Measurements from ENCODE around the gene ANO7. TPM values are rescaled to one million over a fixed set of nuclear protein-coding genes. Genes with fewer than 3 reads are reported as not detected.

The ANO7 gene
- total and polyA plus RNA-seq, 2 experiments from 2014 or later = 2.8 to 3.4 TPM

GRCh38 chr2:241234962-241235740 is 46.7 kb downstream of the ANO7 start:
- peaks cover 69% of the 10 kb centered on the region for H3K36me3 ChIP-seq
- H3K27me3 ChIP-seq = no peaks in the 10 kb centered on the region
- no peaks in the 10 kb centered on the region for H3K4me1 ChIP-seq (ENCODE audit: low read depth)
- H3K4me3 ChIP-seq = no peak overlapping the region
- TF ChIP-seq, protein P1, sequence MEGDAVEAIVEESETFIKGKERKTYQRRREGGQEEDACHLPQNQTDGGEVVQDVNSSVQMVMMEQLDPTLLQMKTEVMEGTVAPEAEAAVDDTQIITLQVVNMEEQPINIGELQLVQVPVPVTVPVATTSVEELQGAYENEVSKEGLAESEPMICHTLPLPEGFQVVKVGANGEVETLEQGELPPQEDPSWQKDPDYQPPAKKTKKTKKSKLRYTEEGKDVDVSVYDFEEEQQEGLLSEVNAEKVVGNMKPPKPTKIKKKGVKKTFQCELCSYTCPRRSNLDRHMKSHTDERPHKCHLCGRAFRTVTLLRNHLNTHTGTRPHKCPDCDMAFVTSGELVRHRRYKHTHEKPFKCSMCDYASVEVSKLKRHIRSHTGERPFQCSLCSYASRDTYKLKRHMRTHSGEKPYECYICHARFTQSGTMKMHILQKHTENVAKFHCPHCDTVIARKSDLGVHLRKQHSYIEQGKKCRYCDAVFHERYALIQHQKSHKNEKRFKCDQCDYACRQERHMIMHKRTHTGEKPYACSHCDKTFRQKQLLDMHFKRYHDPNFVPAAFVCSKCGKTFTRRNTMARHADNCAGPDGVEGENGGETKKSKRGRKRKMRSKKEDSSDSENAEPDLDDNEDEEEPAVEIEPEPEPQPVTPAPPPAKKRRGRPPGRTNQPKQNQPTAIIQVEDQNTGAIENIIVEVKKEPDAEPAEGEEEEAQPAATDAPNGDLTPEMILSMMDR (IDR thresholded peaks at IDR 0.05; ENCODE audit: low read depth, low read length) = no peak
- no peak for DNase-seq (ENCODE audit: low read depth in 1 of 2, low spot score in 1 of 2)
- no peak overlapping the region for H3K27ac ChIP-seq
- no peaks in the 10 kb centered on the region for H3K9me3 ChIP-seq (ENCODE audit: low read depth)

DNA sequence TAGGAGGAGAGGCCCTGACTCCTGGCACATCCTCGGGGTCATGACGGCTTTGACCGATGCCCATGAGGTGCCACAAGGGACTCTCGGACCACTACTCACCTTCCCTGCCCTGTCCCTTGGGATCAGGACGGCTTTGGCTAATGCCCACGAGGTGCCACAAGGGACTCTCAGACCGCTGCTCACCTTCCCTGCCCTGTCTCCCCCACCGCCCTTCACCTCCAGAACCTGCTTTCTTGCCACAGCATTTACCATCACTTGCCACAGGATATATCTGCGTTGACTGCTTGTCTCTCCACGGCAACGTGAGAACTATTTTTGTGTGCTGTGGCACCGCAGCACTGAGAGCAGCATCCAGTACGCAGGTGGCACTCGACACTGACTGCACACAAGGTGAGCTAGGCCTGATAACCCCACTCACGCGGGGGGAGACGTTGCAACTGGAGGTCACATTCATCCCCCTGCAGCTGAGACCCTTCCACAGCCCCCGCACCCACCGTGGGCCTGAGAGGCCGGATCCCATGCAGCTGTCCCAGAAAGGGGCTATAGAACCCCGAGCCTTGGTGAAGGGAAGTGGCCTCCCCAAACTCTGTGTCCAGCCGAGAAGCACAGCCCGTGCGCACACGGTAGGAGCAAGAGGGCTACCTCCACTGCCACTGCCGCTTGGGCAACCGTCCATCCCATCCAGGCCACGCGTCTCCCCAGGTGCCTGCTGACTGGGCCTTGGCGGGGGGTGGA is 47.5 kb downstream of the ANO7 start:
- H3K27me3 ChIP-seq = no peaks in the 10 kb centered on the region
- H3K27ac ChIP-seq = no peak overlapping the region
- no peaks in the 10 kb centered on the region for H3K4me1 ChIP-seq (ENCODE audit: low read depth)
- DNase-seq (ENCODE audit: low read depth in 1 of 2, low spot score in 1 of 2) = no peak
- no peak overlapping the region for H3K4me3 ChIP-seq
- peaks cover 69% of the 10 kb centered on the region for H3K36me3 ChIP-seq
- TF ChIP-seq, protein P1 (IDR thresholded peaks at IDR 0.05; ENCODE audit: low read depth, low read length) = no peak
- no peaks in the 10 kb centered on the region for H3K9me3 ChIP-seq (ENCODE audit: low read depth)

- TF ChIP-seq, protein P1 (IDR thresholded peaks at IDR 0.05; ENCODE audit: low read depth, low read length) = no peak
- no peak overlapping the region for H3K4me3 ChIP-seq
- no peak for DNase-seq (ENCODE audit: low read depth in 1 of 2, low spot score in 1 of 2)
- no peaks in the 10 kb centered on the region for H3K9me3 ChIP-seq (ENCODE audit: low read depth)
- no peaks in the 10 kb centered on the region for H3K27me3 ChIP-seq
- peaks cover 76% of the 10 kb centered on the region for H3K36me3 ChIP-seq
- H3K4me1 ChIP-seq (ENCODE audit: low read depth) = no peaks in the 10 kb centered on the region
- H3K27ac ChIP-seq = no peak overlapping the region
These were observed 48.6 kb downstream of the ANO7 start for GRCh38 chr2:241237047-241237446.

DNA sequence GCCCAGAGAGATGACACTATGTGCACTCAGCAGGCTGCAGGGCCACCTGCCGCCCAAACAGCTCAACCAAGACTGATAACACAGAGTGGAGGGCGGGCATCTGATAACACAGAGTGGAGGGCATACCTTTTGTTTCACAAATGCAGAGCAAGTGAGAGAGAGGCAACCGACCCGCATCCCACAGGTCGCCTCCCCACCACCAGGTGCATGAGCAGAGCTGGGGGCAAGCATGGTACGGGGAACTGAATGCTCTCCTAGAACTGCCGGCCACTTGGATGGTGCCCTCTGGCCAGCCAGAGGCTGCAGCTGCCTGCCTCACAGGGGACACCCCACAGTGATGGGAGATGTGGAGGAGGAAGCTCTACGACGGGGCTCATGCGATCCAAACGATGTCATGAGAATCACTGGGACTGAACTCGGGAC is 49.5 kb downstream of the ANO7 start:
- peaks cover 82% of the 10 kb centered on the region for H3K36me3 ChIP-seq
- H3K4me3 ChIP-seq = no peak overlapping the region
- TF ChIP-seq, protein P1 (IDR thresholded peaks at IDR 0.05; ENCODE audit: low read depth, low read length) = no peak
- DNase-seq (ENCODE audit: low read depth in 1 of 2, low spot score in 1 of 2) = no peak
- no peaks in the 10 kb centered on the region for H3K9me3 ChIP-seq (ENCODE audit: low read depth)
- H3K4me1 ChIP-seq (ENCODE audit: low read depth) = no peaks in the 10 kb centered on the region
- H3K27me3 ChIP-seq = no peaks in the 10 kb centered on the region
- no peak overlapping the region for H3K27ac ChIP-seq

DNA sequence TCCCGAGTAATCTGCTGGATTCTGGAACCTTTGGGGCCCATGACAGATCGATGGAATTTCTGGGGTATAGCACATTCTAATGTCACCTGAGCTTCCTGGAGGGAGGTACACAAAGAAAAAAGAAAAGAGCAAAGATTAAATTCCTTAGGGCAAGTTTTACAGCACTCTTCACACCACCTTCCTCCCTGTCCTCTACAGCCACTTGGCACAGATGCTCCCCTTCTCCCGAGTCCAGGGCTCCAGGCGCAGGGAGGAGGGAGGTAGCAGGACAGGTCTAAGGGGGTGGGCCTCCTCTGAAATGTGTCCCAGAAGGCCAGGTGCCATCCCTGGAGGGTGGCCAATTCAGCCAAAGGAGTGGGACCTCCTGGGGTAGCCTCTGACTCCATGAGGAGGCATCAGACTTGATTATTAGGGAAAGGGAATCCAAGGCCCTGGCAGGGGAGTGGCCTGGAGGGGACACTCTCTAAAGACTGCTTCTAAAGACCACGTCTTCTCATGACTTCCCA is 50.3 kb downstream of the ANO7 start:
- Histone ChIP-seq H3K27me3 (no peaks in the 10 kb centered on the region), H3K36me3 (peaks cover 85% of the 10 kb centered on the region), H3K27ac (no peak overlapping the region), H3K4me3 (no peak overlapping the region), H3K4me1 (ENCODE audit: low read depth) (no peaks in the 10 kb centered on the region), H3K9me3 (ENCODE audit: low read depth) (no peaks in the 10 kb centered on the region)
- DNase-seq (ENCODE audit: low read depth in 1 of 2, low spot score in 1 of 2) = no peak
- TF ChIP-seq, protein P1 (IDR thresholded peaks at IDR 0.05; ENCODE audit: low read depth, low read length) = no peak

Measured in cardiac muscle cell (in vitro differentiated cells and primary cell).